T-helper 2 cell treated with Interferon-gamma antibody and Interleukin-4, amounts not matched to agents 100 ng/mL and 5 ng/mL, for 36 hours (primary cell): Measurements from ENCODE around the gene BPIFB3. TPM values are rescaled to one million over a fixed set of nuclear protein-coding genes. Genes with fewer than 3 reads are reported as not detected.

ENCODE experiments used
- intact Hi-C: fragments of 100-400 bp; cut with micrococcal nuclease; formaldehyde crosslinking; loops from one replicate; pipeline ENCODE4 v1.15.1; 2023
- total RNA-seq: library from RNA; stranded (reverse); gene quantifications from 2 replicates; pipeline ENCODE4 v1.2.3, GENCODE V29; 2022

BPIFB3 gene
- total RNA-seq, 1 donor from 2014 or later = not detected

DNA sequence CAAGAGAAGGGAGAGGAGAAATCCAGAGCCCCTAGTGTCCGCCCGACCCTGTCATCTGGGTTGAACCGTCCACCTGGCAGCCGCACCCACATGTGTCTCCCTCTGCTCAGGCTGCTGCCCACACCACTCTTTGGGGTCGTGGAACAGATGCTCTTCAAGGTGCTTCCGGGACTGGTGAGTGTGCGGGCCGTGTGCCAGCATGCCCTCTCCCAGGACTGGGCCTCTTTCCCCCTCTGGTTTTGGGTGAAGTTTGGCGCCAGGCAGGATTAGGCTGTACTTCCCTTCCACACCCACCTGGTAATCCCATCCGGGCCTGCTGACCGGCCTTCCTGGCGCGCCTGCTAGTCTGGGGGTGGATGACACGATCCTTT lies 7.9 kb downstream of the BPIFB3 start:
- intact Hi-C loops = no loop called here

- intact Hi-C loops = no loop called here
These were observed 8.6 kb downstream of the BPIFB3 start for GRCh38 chr20:33062105-33062824.

- intact Hi-C loops = no loop called here
These were observed 9.1 kb downstream of the BPIFB3 start for GRCh38 chr20:33062825-33063149.

DNA sequence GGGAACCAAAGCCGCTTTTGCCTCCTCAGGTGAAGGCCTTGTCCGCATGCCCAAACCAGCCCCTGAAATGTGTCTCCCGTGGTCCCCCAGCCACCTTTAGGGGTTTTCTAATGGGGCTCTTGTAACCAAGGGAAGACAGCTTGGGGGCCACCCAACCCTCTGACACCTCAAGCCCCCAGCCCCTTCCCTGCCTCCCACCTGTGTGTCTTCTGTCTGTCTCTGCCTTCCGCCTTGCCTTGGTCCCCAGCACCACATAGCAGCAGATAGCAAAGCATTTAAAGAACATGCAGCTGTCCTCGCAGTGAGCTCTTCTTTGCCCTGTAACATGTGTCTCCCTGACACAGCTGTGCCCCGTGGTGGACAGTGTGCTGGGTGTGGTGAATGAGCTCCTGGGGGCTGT lies 9.6 kb downstream of the BPIFB3 start:
- intact Hi-C loops = no loop called here

GRCh38 chr20:33064572-33065287 lies 11.0 kb downstream of the BPIFB3 start:
- intact Hi-C loops = no loop called here

- intact Hi-C loops = no loop called here
These were observed 12.1 kb downstream of the BPIFB3 start for GRCh38 chr20:33065785-33066184.

GRCh38 chr20:33067806-33068205 lies 14.1 kb downstream of the BPIFB3 start:
- intact Hi-C loops = no loop called here

DNA sequence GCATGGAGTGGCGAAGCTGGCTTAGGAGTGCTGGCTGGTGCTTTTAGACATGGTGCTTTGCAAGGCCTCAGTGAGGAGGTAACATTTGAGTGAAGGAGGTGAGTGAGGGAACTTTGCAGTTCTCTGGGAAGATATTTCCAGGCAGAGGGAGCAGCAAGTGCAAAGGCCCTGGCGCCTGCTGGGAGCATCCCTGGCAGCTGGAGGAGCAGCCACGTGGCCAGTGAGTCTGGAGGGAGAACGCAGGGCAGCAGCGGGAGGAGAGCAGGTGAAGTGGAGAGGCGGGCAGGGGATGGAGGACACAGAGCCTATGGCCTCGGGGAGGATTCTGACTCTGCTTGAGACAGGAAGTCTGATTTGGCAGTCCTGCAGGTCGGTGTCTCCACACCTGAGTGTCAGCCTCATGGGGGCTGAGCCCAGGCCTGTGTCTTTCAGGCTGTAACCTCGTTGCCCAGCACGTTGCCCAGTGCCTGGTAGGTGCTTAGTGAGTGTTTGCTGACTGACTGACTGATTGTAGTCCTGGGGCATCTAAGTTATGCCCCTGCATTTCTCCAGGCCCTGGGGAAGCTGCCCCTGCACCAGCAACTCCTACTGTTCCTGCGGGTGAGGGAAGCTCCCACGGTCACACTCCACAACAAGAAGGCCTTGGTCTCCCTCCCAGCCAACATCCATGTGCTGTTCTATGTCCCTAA lies 14.7 kb downstream of the BPIFB3 start:
- intact Hi-C loops = no loop called here

- intact Hi-C loops = no loop called here
These were observed 16.0 kb downstream of the BPIFB3 start for GRCh38 chr20:33069673-33070072.

GRCh38 chr20:33070111-33071053 lies 16.7 kb downstream of the BPIFB3 start:
- intact Hi-C loops = no loop called here

DNA sequence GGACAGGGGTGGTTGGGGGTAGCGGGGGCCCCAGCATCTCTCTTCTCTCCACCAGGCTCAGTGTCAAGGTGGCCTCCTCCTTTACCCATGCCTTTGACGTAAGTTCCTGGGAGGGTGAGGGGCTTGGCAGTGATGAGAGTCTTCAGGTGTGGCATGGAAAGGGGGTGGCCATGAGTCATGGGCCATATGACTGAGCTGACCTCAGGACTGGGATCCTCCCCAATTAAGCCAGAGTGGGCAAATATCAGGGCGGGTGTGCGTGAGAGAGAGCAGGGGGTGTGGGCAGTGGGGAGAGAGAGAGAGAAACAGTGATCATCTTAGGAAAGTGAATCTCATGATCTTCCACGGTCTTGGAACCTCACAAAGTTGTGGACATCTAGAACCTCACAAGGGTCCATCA lies 17.5 kb downstream of the BPIFB3 start:
- intact Hi-C loops = no loop called here

DNA sequence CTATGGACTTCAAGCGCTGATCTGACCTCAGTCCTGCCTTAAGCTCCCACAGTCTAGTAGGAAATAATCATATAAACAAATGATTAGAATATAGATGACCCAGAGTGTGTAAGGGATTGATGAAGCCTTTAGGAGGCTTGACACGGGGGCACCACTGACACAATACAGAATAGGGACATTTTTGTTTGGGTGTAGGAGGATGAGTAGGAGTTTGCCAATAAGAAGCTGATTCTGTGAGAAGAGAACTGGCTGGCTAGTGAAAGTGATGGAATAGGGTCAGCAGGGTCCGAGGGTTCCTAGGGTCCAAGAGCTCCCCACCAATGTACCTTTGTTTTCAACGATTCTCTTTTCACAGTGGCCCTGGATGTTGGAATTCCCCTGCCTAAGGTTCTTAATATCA lies 18.7 kb downstream of the BPIFB3 start:
- intact Hi-C loops = no loop called here

- intact Hi-C loops = no loop called here
These were observed 19.1 kb downstream of the BPIFB3 start for GRCh38 chr20:33072813-33073212.

DNA sequence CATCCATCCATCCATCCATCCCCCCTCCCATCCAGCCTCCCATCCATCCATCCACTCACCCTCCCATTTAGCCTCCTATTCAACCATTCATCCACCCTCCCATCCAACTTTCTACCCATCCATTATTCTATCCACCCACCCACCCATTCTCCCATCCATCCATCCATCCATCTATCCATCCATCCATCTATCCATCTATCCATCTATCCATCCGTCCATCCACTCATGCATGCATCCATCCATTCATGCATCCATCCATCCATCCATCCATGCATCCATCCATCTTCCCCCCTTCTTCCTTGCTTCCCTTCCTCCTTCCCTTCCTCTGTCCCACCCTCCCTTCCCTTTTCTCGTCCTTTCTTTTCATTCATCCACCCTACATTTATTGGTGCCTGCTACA lies 21.0 kb downstream of the BPIFB3 start:
- intact Hi-C loops = no loop called here

- intact Hi-C loops = no loop called here
These were observed 21.6 kb downstream of the BPIFB3 start for GRCh38 chr20:33075281-33075680.

- intact Hi-C loops = no loop called here
These were observed 23.1 kb downstream of the BPIFB3 start for GRCh38 chr20:33076662-33077372.

GRCh38 chr20:33079259-33079658 lies 25.6 kb downstream of the BPIFB3 start, which contains the start of gene BPIFB4:
TSS of gene BPIFB4 (plus strand) at chr20:33079643. CDS start at chr20:33081527, 1,884 bp downstream.
- intact Hi-C loops = no loop called here

DNA sequence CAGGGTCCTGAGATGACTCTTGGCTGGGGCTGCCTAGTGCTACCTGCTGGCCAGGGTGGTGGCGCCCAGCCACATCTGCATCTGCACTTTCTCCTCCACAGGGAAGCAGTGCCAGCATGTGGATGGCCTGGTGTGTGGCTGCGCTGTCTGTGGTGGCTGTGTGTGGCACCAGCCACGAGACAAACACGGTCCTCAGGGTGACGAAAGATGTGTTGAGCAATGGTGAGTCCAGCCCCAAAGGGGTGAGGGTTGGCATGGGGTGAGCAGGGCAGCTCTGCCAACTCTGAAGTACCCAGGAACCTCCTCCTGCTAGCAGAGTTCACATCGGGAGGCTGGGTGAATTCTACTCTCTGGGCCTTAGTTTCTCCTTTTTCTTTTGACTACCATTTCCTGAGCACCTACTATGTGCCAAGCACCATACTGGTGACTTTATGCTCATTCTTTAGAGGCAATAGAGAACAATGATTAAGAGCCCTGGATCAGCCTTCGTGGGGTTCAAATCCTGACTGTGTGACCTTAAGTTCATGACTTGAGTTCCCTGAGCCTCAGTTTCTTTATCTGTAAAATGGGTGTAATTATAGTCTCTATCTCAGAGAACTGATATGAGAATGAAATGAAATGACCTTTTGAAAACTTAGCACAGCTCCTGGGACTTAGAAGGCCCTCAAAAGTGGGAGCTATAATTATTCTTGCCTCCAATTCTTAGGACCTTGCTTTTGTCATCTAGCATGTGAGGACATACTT lies 27.9 kb downstream of the BPIFB3 start:
- intact Hi-C loops = no loop called here

GRCh38 chr20:33082546-33082945 lies 28.8 kb downstream of the BPIFB3 start:
- intact Hi-C loops = no loop called here
